Neuronal stem cell (in vitro differentiated cells): ENCODE results near the gene CHST8.

Experiments used
- DNase-seq: peaks from one replicate; pipeline ENCODE4 v3.0.0-alpha.2; 2013; ENCODE audit warnings: low spot score
- H2AFZ ChIP-seq: one replicate; pipeline ENCODE4 v1.6.1; 2013; ENCODE audit warnings: mild to moderate bottlenecking, low read length, inconsistent platforms
- H2AK5ac ChIP-seq: 2 replicates; pipeline ENCODE4 v1.6.1; 2013; ENCODE audit warnings: low read depth, mild to moderate bottlenecking, inconsistent platforms, low read length, moderate library complexity, mixed read lengths
- H2BK120ac ChIP-seq: 2 replicates; pipeline ENCODE4 v1.6.1; 2013; ENCODE audit warnings: low read depth, mild to moderate bottlenecking, inconsistent platforms, low read length, moderate library complexity, mixed read lengths
- H2BK12ac ChIP-seq: one replicate; pipeline ENCODE4 v1.6.1; 2013; ENCODE audit warnings: low read length, inconsistent platforms
- H2BK15ac ChIP-seq: 2 replicates; pipeline ENCODE4 v1.6.1; 2013; ENCODE audit warnings: mild to moderate bottlenecking, low read length, inconsistent platforms, mixed read lengths
- H2BK5ac ChIP-seq: one replicate; pipeline ENCODE4 v1.6.1; 2013; ENCODE audit warnings: inconsistent platforms, mild to moderate bottlenecking, low read length, moderate library complexity
- H3K14ac ChIP-seq: one replicate; pipeline ENCODE4 v1.6.1; 2013; ENCODE audit warnings: low read length, inconsistent platforms
- H3K18ac ChIP-seq: 2 replicates; pipeline ENCODE4 v1.6.1; 2013; ENCODE audit warnings: low read length, inconsistent platforms
- H3K23ac ChIP-seq: 2 replicates; pipeline ENCODE4 v1.6.1; 2013; ENCODE audit warnings: low read depth, mild to moderate bottlenecking, mixed read lengths, low read length, inconsistent platforms; ENCODE audit not compliant: poor library complexity
- H3K27ac ChIP-seq: replicated peaks from 3 replicates; pipeline ENCODE4 v1.5.1; 2013; ENCODE audit warnings: low read length, inconsistent platforms
- H3K27me3 ChIP-seq, 3 experiments: 2 replicates each; pipeline ENCODE4 v1.6.1; 2013; ENCODE audit warnings: low read length in 3 of 3, mild to moderate bottlenecking in 2 of 3, inconsistent platforms in 1 of 3, low read depth in 1 of 3, mixed read lengths in 1 of 3, moderate library complexity in 1 of 3; ENCODE audit not compliant: control insufficient read depth in 3 of 3, insufficient read depth in 3 of 3
- H3K36me3 ChIP-seq, 2 donors: replicated peaks in 1 of 2; 2 replicates each; pipeline ENCODE4 v1.6.1; 2013; ENCODE audit warnings: low read length in 2 of 2; ENCODE audit not compliant: control insufficient read depth in 2 of 2, insufficient read depth in 2 of 2
- H3K4ac ChIP-seq: 2 replicates; pipeline ENCODE4 v1.6.1; 2013; ENCODE audit warnings: inconsistent platforms, mild to moderate bottlenecking, low read length, moderate library complexity
- H3K4me1 ChIP-seq, 2 donors: 1 replicate in 1 of 2; 2 replicates in 1 of 2; pipeline ENCODE4 v1.6.1; 2013; ENCODE audit warnings: low read length in 2 of 2, low read depth in 1 of 2; ENCODE audit not compliant: control insufficient read depth in 2 of 2, insufficient read depth in 1 of 2
- H3K4me2 ChIP-seq: one replicate; pipeline ENCODE4 v1.6.1; 2013; ENCODE audit warnings: mild to moderate bottlenecking, low read length, inconsistent platforms; ENCODE audit not compliant: insufficient read depth, poor library complexity, severe bottlenecking
- H3K4me3 ChIP-seq, 2 donors: 2 replicates each; pipeline ENCODE4 v1.5.1; 2013; ENCODE audit warnings: low read length in 2 of 2, mild to moderate bottlenecking in 2 of 2, inconsistent platforms in 1 of 2, moderate library complexity in 1 of 2
- H3K79me1 ChIP-seq: one replicate; pipeline ENCODE4 v1.6.1; 2013; ENCODE audit warnings: low read depth, mild to moderate bottlenecking, inconsistent platforms, low read length, moderate library complexity
- H3K9ac ChIP-seq: one replicate; pipeline ENCODE4 v1.6.1; 2013; ENCODE audit warnings: mild to moderate bottlenecking, low read depth, low read length, inconsistent platforms; ENCODE audit not compliant: poor library complexity
- H3K9me3 ChIP-seq, 2 donors: replicated peaks in 1 of 2; 2 replicates each; pipeline versions ENCODE3 to v1.6.1; 2013; ENCODE audit warnings: low read length in 2 of 2, mild to moderate bottlenecking in 2 of 2, inconsistent platforms in 1 of 2, low read depth in 1 of 2, mixed read lengths in 1 of 2, moderate library complexity in 1 of 2; ENCODE audit not compliant: control insufficient read depth in 2 of 2, insufficient read depth in 1 of 2
- H4K8ac ChIP-seq: one replicate; pipeline ENCODE4 v1.6.1; 2013; ENCODE audit warnings: low read depth, mild to moderate bottlenecking, inconsistent platforms, low read length, moderate library complexity
- H4K91ac ChIP-seq: one replicate; pipeline ENCODE4 v1.6.1; 2013; ENCODE audit warnings: low read length, low read depth, mild to moderate bottlenecking, inconsistent platforms; ENCODE audit not compliant: poor library complexity
- WGBS, 2 donors: extraction: QIAGEN DNeasy Blood & Tissue Kit; methylation state at CpG; one replicate each; pipeline ENCODE4 v1.1.7; 2013; ENCODE audit warnings: missing lambda C conversion rate in 2 of 2, mixed read lengths in 1 of 2; ENCODE audit not compliant: insufficient read length in 2 of 2, insufficient replicate concordance in 1 of 2; ENCODE audit errors: extremely low coverage in 2 of 2; 5-methylcytosine and 5-hydroxymethylcytosine counted together

The CHST8 gene

GRCh38 chr19:33580026-33580644, 41.6 kb upstream of the CHST8 start:
- no peak overlapping the region for H3K4me3 ChIP-seq
- peak overlapping the region; percentile 49 for H3K14ac ChIP-seq
- no peak overlapping the region for H3K4ac ChIP-seq
- no peak overlapping the region for H2BK5ac ChIP-seq
- no peak overlapping the region for H3K23ac ChIP-seq
- H3K27ac ChIP-seq: no peak overlapping the region
- no peaks in the 10 kb centered on the region for H3K36me3 ChIP-seq
- no peak overlapping the region for H3K9ac ChIP-seq
- no peak overlapping the region for H3K4me2 ChIP-seq
- H2AFZ ChIP-seq: peak overlapping the region; percentile 78
- H4K91ac ChIP-seq: no peak overlapping the region
- no peak overlapping the region for H2BK15ac ChIP-seq
- no peak for DNase-seq
- no CpG with 5 or more reads among the region's 10 CpGs for WGBS, 2 donors
- no peaks in the 10 kb centered on the region for H3K79me1 ChIP-seq
- H3K4me1 ChIP-seq: peaks cover 2 to 11% of the 10 kb centered on the region in 2 donors
- no peak overlapping the region for H2BK12ac ChIP-seq
- H4K8ac ChIP-seq: no peak overlapping the region
- no peaks in the 10 kb centered on the region for H3K27me3 ChIP-seq
- no peak overlapping the region for H2AK5ac ChIP-seq
- H3K9me3 ChIP-seq: no peaks in the 10 kb centered on the region
- no peak overlapping the region for H3K18ac ChIP-seq
- H2BK120ac ChIP-seq: no peak overlapping the region

- no peak overlapping the region for H2BK15ac ChIP-seq
- no peak overlapping the region for H2BK12ac ChIP-seq
- no peak overlapping the region for H2AK5ac ChIP-seq
- no peaks in the 10 kb centered on the region for H3K9me3 ChIP-seq
- no peak overlapping the region for H3K4me2 ChIP-seq
- H3K14ac ChIP-seq: no peak overlapping the region
- no peak overlapping the region for H3K9ac ChIP-seq
- WGBS, 2 donors: no CpG with 5 or more reads among the region's 8 CpGs
- DNase-seq: no peak
- no peak overlapping the region for H4K91ac ChIP-seq
- no peak overlapping the region for H3K18ac ChIP-seq
- no peak overlapping the region for H3K27ac ChIP-seq
- peaks cover 2 to 11% of the 10 kb centered on the region in 2 donors for H3K4me1 ChIP-seq
- no peak overlapping the region for H3K4me3 ChIP-seq
- H2AFZ ChIP-seq: peak overlapping the region; percentile 78
- H3K23ac ChIP-seq: no peak overlapping the region
- H4K8ac ChIP-seq: no peak overlapping the region
- no peak overlapping the region for H2BK5ac ChIP-seq
- no peaks in the 10 kb centered on the region for H3K36me3 ChIP-seq
- no peak overlapping the region for H3K4ac ChIP-seq
- no peak overlapping the region for H2BK120ac ChIP-seq
- no peaks in the 10 kb centered on the region for H3K27me3 ChIP-seq
- H3K79me1 ChIP-seq: no peaks in the 10 kb centered on the region
Measured at GRCh38 chr19:33580645-33581037, 41.1 kb upstream of the CHST8 start.

- Histone ChIP-seq H2BK120ac (no peak overlapping the region), H2BK5ac (no peak overlapping the region), H3K9me3 (peaks cover 0 to 4% of the 10 kb centered on the region in 2 donors), H2BK12ac (no peak overlapping the region), H2AK5ac (no peak overlapping the region), H3K36me3 (no peaks in the 10 kb centered on the region), H3K4me1 (peaks cover 1 to 11% of the 10 kb centered on the region in 2 donors), H2AFZ (no peak overlapping the region), H3K4me3 (no peak overlapping the region), H3K4ac (no peak overlapping the region), H3K4me2 (no peak overlapping the region), H3K14ac (no peak overlapping the region), H3K9ac (no peak overlapping the region), H3K27ac (no peak overlapping the region), H2BK15ac (no peak overlapping the region), H4K8ac (no peak overlapping the region), H3K23ac (no peak overlapping the region), H3K27me3 (no peaks in the 10 kb centered on the region), H3K79me1 (no peaks in the 10 kb centered on the region), H4K91ac (no peak overlapping the region), H3K18ac (no peak overlapping the region)
- WGBS, 2 donors: no CpG with 5 or more reads among the region's 4 CpGs
- DNase-seq: no peak
Measured at GRCh38 chr19:33582914-33583313, 38.8 kb upstream of the CHST8 start.

- H3K36me3 ChIP-seq: no peaks in the 10 kb centered on the region
- H3K79me1 ChIP-seq: no peaks in the 10 kb centered on the region
- no peak overlapping the region for H4K91ac ChIP-seq
- no peaks in the 10 kb centered on the region for H3K4me1 ChIP-seq
- no peak for DNase-seq
- H3K27me3 ChIP-seq: no peaks in the 10 kb centered on the region
- H2BK5ac ChIP-seq: no peak overlapping the region
- H2AK5ac ChIP-seq: no peak overlapping the region
- peaks cover 0 to 4% of the 10 kb centered on the region in 2 donors for H3K9me3 ChIP-seq
- WGBS, 2 donors: no CpG with 5 or more reads among the region's 2 CpGs
- H2BK120ac ChIP-seq: no peak overlapping the region
- no peak overlapping the region for H3K18ac ChIP-seq
- no peak overlapping the region for H3K9ac ChIP-seq
- H4K8ac ChIP-seq: no peak overlapping the region
- no peak overlapping the region for H3K4ac ChIP-seq
- no peak overlapping the region for H3K4me2 ChIP-seq
- H2BK12ac ChIP-seq: no peak overlapping the region
- H3K27ac ChIP-seq: no peak overlapping the region
- no peak overlapping the region for H3K14ac ChIP-seq
- no peak overlapping the region for H3K23ac ChIP-seq
- no peak overlapping the region for H2BK15ac ChIP-seq
- no peak overlapping the region for H2AFZ ChIP-seq
- H3K4me3 ChIP-seq: no peak overlapping the region
Measured at GRCh38 chr19:33587150-33587549, 34.6 kb upstream of the CHST8 start.
